H9 (cell line): ENCODE data around the gene POLE3. TPM values are rescaled to one million over a fixed set of nuclear protein-coding genes. Genes with fewer than 3 reads are reported as not detected.

Experiments
- DNase-seq: peaks from one replicate; pipeline ENCODE4 v3.0.0-alpha.2; 2017
- H2AFZ ChIP-seq: one replicate; pipeline ENCODE4 v1.6.1; 2013; ENCODE audit warnings: mild to moderate bottlenecking, low read length, control low read depth, moderate library complexity
- H2AK5ac ChIP-seq: 2 replicates; pipeline ENCODE4 v1.6.1; 2013; ENCODE audit warnings: low read length, control low read depth, mixed read lengths; ENCODE audit not compliant: insufficient read length
- H2BK120ac ChIP-seq: one replicate; pipeline ENCODE4 v1.6.1; 2013; ENCODE audit warnings: low read depth, mild to moderate bottlenecking, low read length, control low read depth, inconsistent platforms; ENCODE audit not compliant: poor library complexity, severe bottlenecking
- H2BK12ac ChIP-seq: 2 replicates; pipeline ENCODE4 v1.6.1; 2013; ENCODE audit warnings: low read length, control low read depth, mixed read lengths, low read depth; ENCODE audit not compliant: insufficient read length
- H2BK15ac ChIP-seq: 2 replicates; pipeline ENCODE4 v1.6.1; 2013; ENCODE audit warnings: low read depth, low read length, control low read depth
- H2BK20ac ChIP-seq: one replicate; pipeline ENCODE4 v1.6.1; 2013; ENCODE audit warnings: low read depth, mild to moderate bottlenecking, low read length, control low read depth, inconsistent platforms; ENCODE audit not compliant: poor library complexity, severe bottlenecking
- H2BK5ac ChIP-seq: 2 replicates; pipeline ENCODE4 v1.6.1; 2013; ENCODE audit warnings: low read length, control low read depth, mixed read lengths; ENCODE audit not compliant: insufficient read length
- H3K14ac ChIP-seq: 2 replicates; pipeline ENCODE4 v1.6.1; 2013; ENCODE audit warnings: low read length, control low read depth; ENCODE audit not compliant: insufficient read depth
- H3K18ac ChIP-seq: 2 replicates; pipeline ENCODE4 v1.6.1; 2013; ENCODE audit warnings: low read depth, mild to moderate bottlenecking, mixed read lengths, low read length, control low read depth; ENCODE audit not compliant: insufficient read length
- H3K23ac ChIP-seq: 2 replicates; pipeline ENCODE4 v1.6.1; 2013; ENCODE audit warnings: low read length, control low read depth, mixed read lengths, low read depth; ENCODE audit not compliant: insufficient read length
- H3K23me2 ChIP-seq: 2 replicates; pipeline ENCODE4 v1.6.1; 2013; ENCODE audit warnings: low read depth, mild to moderate bottlenecking, mixed read lengths, low read length, control low read depth; ENCODE audit not compliant: insufficient read length, poor library complexity, severe bottlenecking
- H3K27ac ChIP-seq: 2 replicates; pipeline ENCODE4 v1.5.1; 2013; ENCODE audit warnings: low read length, control low read depth, mixed read lengths, low read depth; ENCODE audit not compliant: insufficient read length
- H3K27me3 ChIP-seq: 2 replicates; pipeline ENCODE4 v1.6.1; 2013; ENCODE audit warnings: low read length, control low read depth, inconsistent platforms; ENCODE audit not compliant: insufficient read depth
- H3K4ac ChIP-seq: 2 replicates; pipeline ENCODE4 v1.6.1; 2013; ENCODE audit warnings: low read depth, mild to moderate bottlenecking, control low read depth, inconsistent platforms, low read length, moderate library complexity
- H3K4me1 ChIP-seq: 2 replicates; pipeline ENCODE4 v1.6.1; 2013; ENCODE audit warnings: low read length, control low read depth, inconsistent platforms; ENCODE audit not compliant: insufficient read depth
- H3K4me2 ChIP-seq: 2 replicates; pipeline ENCODE4 v1.6.1; 2013; ENCODE audit warnings: low read length, control low read depth, mixed read lengths; ENCODE audit not compliant: insufficient read length, insufficient read depth
- H3K56ac ChIP-seq: 2 replicates; pipeline ENCODE4 v1.6.1; 2013; ENCODE audit warnings: low read depth, mild to moderate bottlenecking, mixed read lengths, low read length, control low read depth; ENCODE audit not compliant: insufficient read length
- H3K79me1 ChIP-seq: 2 replicates; pipeline ENCODE4 v1.6.1; 2013; ENCODE audit warnings: low read depth, mild to moderate bottlenecking, moderate library complexity, low read length, control low read depth, inconsistent platforms; ENCODE audit not compliant: insufficient read depth, poor library complexity, severe bottlenecking
- H3K79me2 ChIP-seq: 2 replicates; pipeline ENCODE4 v1.6.1; 2013; ENCODE audit warnings: low read length, control low read depth, inconsistent platforms; ENCODE audit not compliant: insufficient read depth
- H3K9ac ChIP-seq: 2 replicates; pipeline ENCODE4 v1.6.1; 2013; ENCODE audit warnings: low read length, control low read depth, mixed read lengths; ENCODE audit not compliant: insufficient read length; ENCODE audit errors: extremely low read depth
- H3K9me3 ChIP-seq: one replicate; pipeline ENCODE4 v1.6.1; 2013; ENCODE audit warnings: low read depth, low read length, inconsistent platforms; ENCODE audit not compliant: control insufficient read depth
- H3T11ph ChIP-seq: one replicate; pipeline ENCODE4 v1.6.1; 2013; ENCODE audit warnings: mild to moderate bottlenecking, low read length, control low read depth, inconsistent platforms
- H4K20me1 ChIP-seq: one replicate; pipeline ENCODE4 v1.6.1; 2013; ENCODE audit not compliant: control insufficient read depth, insufficient read length, insufficient read depth
- H4K5ac ChIP-seq: 2 replicates; pipeline ENCODE4 v1.6.1; 2013; ENCODE audit warnings: low read depth, mild to moderate bottlenecking, mixed read lengths, low read length, control low read depth; ENCODE audit not compliant: insufficient read length
- H4K8ac ChIP-seq: replicated peaks from 2 replicates; pipeline ENCODE4 v1.6.1; 2013; ENCODE audit warnings: low read length, control low read depth, mixed read lengths, low read depth; ENCODE audit not compliant: insufficient read length
- H4K91ac ChIP-seq: 2 replicates; pipeline ENCODE4 v1.6.1; 2013; ENCODE audit warnings: low read depth, mild to moderate bottlenecking, moderate library complexity, mixed read lengths, low read length, control low read depth; ENCODE audit not compliant: insufficient read length
- H3K27ac Mint-ChIP-seq, 3 experiments: 2 replicates in 2 of 3; 3 replicates in 1 of 3; pipeline ENCODE4 v1.8.0; 2020 to 2021; ENCODE audit warnings: mixed read lengths in 3 of 3, mild to moderate bottlenecking in 1 of 3, moderate library complexity in 1 of 3
- H3K27me3 Mint-ChIP-seq: 2 replicates; pipeline ENCODE4 v1.8.0; 2021; ENCODE audit warnings: low read depth, mild to moderate bottlenecking, moderate library complexity, mixed read lengths
- H3K36me3 Mint-ChIP-seq, 3 experiments: 2 replicates in 2 of 3; 3 replicates in 1 of 3; pipeline ENCODE4 v1.8.0; 2020 to 2021; ENCODE audit warnings: low read depth in 3 of 3, mixed read lengths in 3 of 3; ENCODE audit not compliant: insufficient read depth in 1 of 3
- H3K4me1 Mint-ChIP-seq, 2 experiments: 2 replicates each; pipeline ENCODE4 v1.8.0; 2020; ENCODE audit warnings: mixed read lengths in 2 of 2
- H3K4me3 Mint-ChIP-seq, 2 experiments: 2 replicates in 1 of 2; 3 replicates in 1 of 2; pipeline ENCODE4 v1.8.0; 2020 to 2021; ENCODE audit warnings: mild to moderate bottlenecking in 2 of 2, mixed read lengths in 2 of 2, moderate library complexity in 1 of 2
- H3K9me3 Mint-ChIP-seq, 2 experiments: 2 replicates in 1 of 2; 3 replicates in 1 of 2; pipeline ENCODE4 v1.8.0; 2020; ENCODE audit warnings: mild to moderate bottlenecking in 2 of 2, mixed read lengths in 2 of 2, moderate library complexity in 1 of 2
- CTCF ChIP-seq: fragments of 200-600 bp; sonication (generic); conservative IDR thresholded peaks from 3 replicates; pipeline ENCODE4 v1.8.0; 2021; ENCODE audit warnings: antibody characterized with exemption, mild to moderate bottlenecking
- WGBS: extraction: QIAGEN DNeasy Blood & Tissue Kit; methylation state at CpG from one replicate; pipeline ENCODE4 v1.1.7; 2013; ENCODE audit warnings: missing lambda C conversion rate, low lambda C conversion rate, mixed read lengths; ENCODE audit not compliant: insufficient read length; ENCODE audit errors: extremely low coverage; 5-methylcytosine and 5-hydroxymethylcytosine counted together
- total RNA-seq: library from RNA; stranded (reverse); gene quantifications from 2 replicates; pipeline ENCODE4 v1.2.1, GENCODE V29; 2021

POLE3 gene
- total RNA-seq, 1 experiment from 2014 or later, result 82.4 TPM

- peak within 1 kb of the TSS; percentile 88 to 96 for H3K4me3 Mint-ChIP-seq
- no peak within 1 kb of the TSS for H2BK15ac ChIP-seq
- no peak within 1 kb of the TSS for H3K4ac ChIP-seq
- no peaks in the 10 kb centered on the region for H3K9me3 ChIP-seq
- no peaks in the 10 kb centered on the region for H3K9me3 Mint-ChIP-seq
- H3K79me2 ChIP-seq, result no peaks in the 10 kb centered on the region
- WGBS, result no CpG with 5 or more reads among the region's 74 CpGs
- no peak within 1 kb of the TSS for H2BK120ac ChIP-seq
- peak; percentile 86 for DNase-seq
- no peak within 1 kb of the TSS for H2BK5ac ChIP-seq
- no peaks in the 10 kb centered on the region; the same call in 1 of the 2 replicates for H3K4me1 ChIP-seq
- H3K9ac ChIP-seq, result peak within 1 kb of the TSS; percentile 66
- H4K91ac ChIP-seq, result no peak within 1 kb of the TSS
- no peak within 1 kb of the TSS for H2BK20ac ChIP-seq
- H3K4me2 ChIP-seq, result peak within 1 kb of the TSS; percentile 83
- H2BK12ac ChIP-seq, result no peak within 1 kb of the TSS
- no peak within 1 kb of the TSS for H2AK5ac ChIP-seq
- peak within 1 kb of the TSS; percentile 94 for H3K14ac ChIP-seq
- no peak within 1 kb of the TSS for H3T11ph ChIP-seq
- TF ChIP-seq CTCF, result no peak
- no peaks in the 10 kb centered on the region for H4K20me1 ChIP-seq
- peaks cover 0 to 20% (median 18%) of the 10 kb centered on the region in 3 experiments; a peak in 6 of 7 replicates for H3K36me3 Mint-ChIP-seq
- H4K8ac ChIP-seq, result no peak within 1 kb of the TSS
- H3K79me1 ChIP-seq, result no peaks in the 10 kb centered on the region
- no peak within 1 kb of the TSS for H3K27ac ChIP-seq
- H3K18ac ChIP-seq, result peak within 1 kb of the TSS; percentile 57
- no peaks in the 10 kb centered on the region for H3K27me3 Mint-ChIP-seq
- peak within 1 kb of the TSS in 2 of 3 experiments; percentile 70 to 95; a peak in 3 of 7 replicates for H3K27ac Mint-ChIP-seq
- no peak within 1 kb of the TSS for H3K56ac ChIP-seq
- no peaks in the 10 kb centered on the region for H3K27me3 ChIP-seq
- no peak within 1 kb of the TSS for H2AFZ ChIP-seq
- peaks cover 7 to 21% of the 10 kb centered on the region in 2 experiments for H3K4me1 Mint-ChIP-seq
- H3K23ac ChIP-seq, result no peak within 1 kb of the TSS
- no peak within 1 kb of the TSS for H4K5ac ChIP-seq
- peaks cover 6% of the 10 kb centered on the region for H3K23me2 ChIP-seq
These were observed 33.6 kb downstream of the POLE3 start, which contains the start of gene HDHD3 for GRCh38 chr9:113376634-113377567. TSS of gene HDHD3 (minus strand) at chr9:113376986. CDS start at chr9:113374354, 2,632 bp downstream.
